Measurements from ENCODE around the gene PHF2. TPM values are rescaled to one million over a fixed set of nuclear protein-coding genes. Genes with fewer than 3 reads are reported as not detected.
A peak's percentile ranks its signal among the peaks of the same experiment; 100 is the strongest.

PHF2 gene
- total RNA-seq, 1 donor from 2014 or later = 40.3 TPM

DNA sequence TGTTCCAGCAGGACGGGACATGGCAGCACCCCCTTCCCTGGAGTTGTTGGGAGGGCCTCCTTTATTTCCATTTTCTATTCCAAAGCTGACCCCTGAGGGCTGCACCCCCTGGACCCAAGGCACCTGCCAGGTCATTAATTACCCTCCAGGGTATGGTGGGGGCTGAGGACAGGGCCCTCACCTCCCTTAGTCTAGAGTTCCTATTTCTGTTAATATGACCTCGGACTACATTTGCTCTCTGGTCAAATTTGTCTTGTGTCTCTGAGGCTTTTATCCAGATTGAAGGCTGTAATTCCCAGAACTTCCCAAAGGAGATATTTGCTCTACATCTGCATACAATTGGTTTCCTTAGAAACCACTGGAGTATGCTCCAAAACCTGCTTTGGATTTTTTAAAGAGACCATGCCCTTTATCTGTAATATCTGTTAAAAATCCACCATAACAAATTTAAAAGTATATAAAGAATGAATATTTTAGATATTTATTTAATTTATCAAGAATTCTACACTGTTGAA lies 16.8 kb downstream of the PHF2 start:
- no peak overlapping the region for H3K4me3 Mint-ChIP-seq (ENCODE audit: unreplicated experiment)
- H3K27ac Mint-ChIP-seq (ENCODE audit: unreplicated experiment) = no peak overlapping the region
- peaks cover 2% of the 10 kb centered on the region for H3K36me3 Mint-ChIP-seq (ENCODE audit: unreplicated experiment)
- peaks cover 35% of the 10 kb centered on the region for H3K4me1 Mint-ChIP-seq (ENCODE audit: unreplicated experiment)
- no peak for TF ChIP-seq CTCF (IDR thresholded peaks at IDR 0.05)
- no peaks in the 10 kb centered on the region for H3K9me3 Mint-ChIP-seq (ENCODE audit: unreplicated experiment)
- DNase-seq (ENCODE audit: extremely low spot score, unreplicated experiment) = no peak
- no peaks in the 10 kb centered on the region for H3K27me3 Mint-ChIP-seq (ENCODE audit: unreplicated experiment)

GRCh38 chr9:93594041-93594756 lies 17.8 kb downstream of the PHF2 start:
- DNase-seq (ENCODE audit: extremely low spot score, unreplicated experiment) = peak; percentile 54
- no peak overlapping the region for H3K27ac Mint-ChIP-seq (ENCODE audit: unreplicated experiment)
- no peaks in the 10 kb centered on the region for H3K9me3 Mint-ChIP-seq (ENCODE audit: unreplicated experiment)
- H3K4me3 Mint-ChIP-seq (ENCODE audit: unreplicated experiment) = no peak overlapping the region
- peaks cover 32% of the 10 kb centered on the region for H3K4me1 Mint-ChIP-seq (ENCODE audit: unreplicated experiment)
- peaks cover 2% of the 10 kb centered on the region for H3K36me3 Mint-ChIP-seq (ENCODE audit: unreplicated experiment)
- H3K27me3 Mint-ChIP-seq (ENCODE audit: unreplicated experiment) = no peaks in the 10 kb centered on the region
- no peak for TF ChIP-seq CTCF (IDR thresholded peaks at IDR 0.05)

DNA sequence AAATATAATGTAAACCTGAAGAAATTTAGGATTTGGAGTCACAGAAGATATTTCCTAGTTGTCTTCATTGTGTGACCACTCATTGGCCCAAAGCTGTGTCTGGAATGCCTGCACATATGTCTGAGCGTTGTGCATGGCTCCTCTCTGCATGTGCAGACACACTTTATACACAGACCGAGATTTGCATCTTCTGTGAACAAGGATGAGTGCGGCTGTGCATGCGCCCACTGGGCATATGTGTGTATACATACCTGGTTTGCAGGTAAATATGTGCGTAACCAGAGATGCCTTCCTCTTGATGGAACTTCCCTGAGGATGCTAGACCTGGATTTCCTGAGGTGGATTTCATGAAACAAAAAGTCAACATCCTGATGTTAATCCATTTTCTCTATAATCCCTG lies 19.1 kb downstream of the PHF2 start:
- DNase-seq (ENCODE audit: extremely low spot score, unreplicated experiment) = peak; percentile 70
- Mint-ChIP-seq H3K27me3 (ENCODE audit: unreplicated experiment) (no peaks in the 10 kb centered on the region), H3K4me3 (ENCODE audit: unreplicated experiment) (no peak overlapping the region), H3K36me3 (ENCODE audit: unreplicated experiment) (peaks cover 2% of the 10 kb centered on the region), H3K27ac (ENCODE audit: unreplicated experiment) (no peak overlapping the region), H3K4me1 (ENCODE audit: unreplicated experiment) (peaks cover 27% of the 10 kb centered on the region), H3K9me3 (ENCODE audit: unreplicated experiment) (no peaks in the 10 kb centered on the region)
- TF ChIP-seq CTCF (IDR thresholded peaks at IDR 0.05) = no peak

- no peak for DNase-seq (ENCODE audit: extremely low spot score, unreplicated experiment)
- Mint-ChIP-seq H3K27me3 (ENCODE audit: unreplicated experiment) (no peaks in the 10 kb centered on the region), H3K27ac (ENCODE audit: unreplicated experiment) (no peak overlapping the region), H3K4me1 (ENCODE audit: unreplicated experiment) (peaks cover 30% of the 10 kb centered on the region), H3K36me3 (ENCODE audit: unreplicated experiment) (peaks cover 2% of the 10 kb centered on the region), H3K9me3 (ENCODE audit: unreplicated experiment) (no peaks in the 10 kb centered on the region), H3K4me3 (ENCODE audit: unreplicated experiment) (no peak overlapping the region)
- TF ChIP-seq CTCF (IDR thresholded peaks at IDR 0.05) = no peak
Observed at GRCh38 chr9:93595861-93596365, 19.5 kb downstream of the PHF2 start.

GRCh38 chr9:93596399-93596798 lies 20.0 kb downstream of the PHF2 start:
- peak; percentile 66 for DNase-seq (ENCODE audit: extremely low spot score, unreplicated experiment)
- no peak overlapping the region for H3K27ac Mint-ChIP-seq (ENCODE audit: unreplicated experiment)
- peaks cover 2% of the 10 kb centered on the region for H3K36me3 Mint-ChIP-seq (ENCODE audit: unreplicated experiment)
- peaks cover 34% of the 10 kb centered on the region for H3K4me1 Mint-ChIP-seq (ENCODE audit: unreplicated experiment)
- no peaks in the 10 kb centered on the region for H3K27me3 Mint-ChIP-seq (ENCODE audit: unreplicated experiment)
- no peak for TF ChIP-seq CTCF (IDR thresholded peaks at IDR 0.05)
- no peak overlapping the region for H3K4me3 Mint-ChIP-seq (ENCODE audit: unreplicated experiment)
- H3K9me3 Mint-ChIP-seq (ENCODE audit: unreplicated experiment) = no peaks in the 10 kb centered on the region

Data from osteocyte (in vitro differentiated cells).